WERI-Rb-1 (cell line): ENCODE data around the gene PIGA.

Experiments
- DNase-seq: peaks from one replicate; pipeline ENCODE4 v3.0.0-alpha.2; 2020
- H3K27ac ChIP-seq: fragments of 250-450 bp; sonication (Bioruptor Pico); 2 replicates; pipeline ENCODE4 v1.5.1; 2020; ENCODE audit warnings: mild to moderate bottlenecking, moderate library complexity
- H3K27me3 ChIP-seq: fragments of 250-450 bp; sonication (Bioruptor Pico); 2 replicates; pipeline ENCODE4 v1.5.1; 2021; ENCODE audit warnings: mild to moderate bottlenecking, low read depth, moderate library complexity; ENCODE audit not compliant: insufficient read depth, severe bottlenecking
- H3K36me3 ChIP-seq: fragments of 250-450 bp; sonication (Bioruptor Pico); 2 replicates; pipeline ENCODE4 v1.5.1; 2020; ENCODE audit warnings: mild to moderate bottlenecking, moderate library complexity
- H3K4me3 ChIP-seq: 2 replicates; pipeline ENCODE4 v1.5.1; 2011; ENCODE audit warnings: low read depth, mild to moderate bottlenecking, control low read depth, low read length
- H3K9me3 ChIP-seq: fragments of 250-450 bp; sonication (Bioruptor Pico); 2 replicates; pipeline ENCODE4 v1.5.1; 2021; ENCODE audit warnings: mild to moderate bottlenecking, moderate library complexity; ENCODE audit not compliant: severe bottlenecking
- TF ChIP-seq, protein P1 (sequence below): IDR thresholded peaks from 2 replicates; pipeline ENCODE4 v1.5.1; 2011; ENCODE audit warnings: low read depth, mild to moderate bottlenecking, control low read depth, inconsistent platforms, low read length

The PIGA gene

DNA sequence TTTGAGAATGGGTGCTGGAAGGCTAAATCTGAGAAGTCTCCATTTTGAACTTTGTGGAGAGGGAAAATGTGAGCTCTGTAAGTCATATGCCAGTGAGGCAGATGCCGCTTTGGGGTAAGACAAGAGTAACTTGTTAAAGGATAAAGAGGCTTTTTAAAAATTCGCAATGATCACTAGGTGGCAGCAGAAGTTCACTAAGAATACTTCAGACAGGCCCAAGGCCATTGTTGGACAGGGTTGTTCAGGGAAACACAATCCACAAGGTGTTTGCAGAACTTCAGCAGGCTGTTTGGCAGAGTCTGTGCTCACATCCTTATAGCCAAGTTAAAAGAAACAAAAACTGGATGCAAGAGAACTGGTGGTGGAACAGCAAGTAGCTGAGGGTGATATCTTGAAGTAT lies 13.7 kb upstream of the PIGA start:
- Histone ChIP-seq H3K27ac (no peak overlapping the region), H3K36me3 (no peaks in the 10 kb centered on the region), H3K9me3 (no peaks in the 10 kb centered on the region), H3K4me3 (no peak overlapping the region), H3K27me3 (peaks cover 19% of the 10 kb centered on the region)
- TF ChIP-seq, protein P1, sequence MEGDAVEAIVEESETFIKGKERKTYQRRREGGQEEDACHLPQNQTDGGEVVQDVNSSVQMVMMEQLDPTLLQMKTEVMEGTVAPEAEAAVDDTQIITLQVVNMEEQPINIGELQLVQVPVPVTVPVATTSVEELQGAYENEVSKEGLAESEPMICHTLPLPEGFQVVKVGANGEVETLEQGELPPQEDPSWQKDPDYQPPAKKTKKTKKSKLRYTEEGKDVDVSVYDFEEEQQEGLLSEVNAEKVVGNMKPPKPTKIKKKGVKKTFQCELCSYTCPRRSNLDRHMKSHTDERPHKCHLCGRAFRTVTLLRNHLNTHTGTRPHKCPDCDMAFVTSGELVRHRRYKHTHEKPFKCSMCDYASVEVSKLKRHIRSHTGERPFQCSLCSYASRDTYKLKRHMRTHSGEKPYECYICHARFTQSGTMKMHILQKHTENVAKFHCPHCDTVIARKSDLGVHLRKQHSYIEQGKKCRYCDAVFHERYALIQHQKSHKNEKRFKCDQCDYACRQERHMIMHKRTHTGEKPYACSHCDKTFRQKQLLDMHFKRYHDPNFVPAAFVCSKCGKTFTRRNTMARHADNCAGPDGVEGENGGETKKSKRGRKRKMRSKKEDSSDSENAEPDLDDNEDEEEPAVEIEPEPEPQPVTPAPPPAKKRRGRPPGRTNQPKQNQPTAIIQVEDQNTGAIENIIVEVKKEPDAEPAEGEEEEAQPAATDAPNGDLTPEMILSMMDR, result peak; percentile 46; the same call in 1 of the 2 replicates
- peak; percentile 24 for DNase-seq

DNA sequence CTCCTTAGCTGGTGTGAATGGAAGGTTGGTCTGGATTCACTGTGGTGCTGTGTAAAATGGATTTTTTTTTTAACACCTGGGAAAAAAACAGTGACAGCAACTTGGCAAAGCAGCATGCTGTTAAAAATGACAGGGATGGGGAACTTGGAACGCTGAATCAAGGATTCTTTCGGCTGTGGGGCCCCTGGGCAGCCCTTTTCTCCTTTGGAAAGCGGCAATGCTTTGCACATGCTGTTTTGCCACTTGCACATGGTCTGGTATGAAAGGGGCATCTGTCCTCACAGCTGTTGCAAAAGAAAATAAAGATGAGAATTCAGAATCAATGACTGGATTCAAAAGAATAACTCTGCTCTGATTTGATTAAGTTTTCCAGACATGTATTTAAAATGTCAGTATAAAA lies 10.7 kb upstream of the PIGA start:
- TF ChIP-seq, protein P1, result no peak
- Histone ChIP-seq H3K36me3 (no peaks in the 10 kb centered on the region), H3K27ac (no peak overlapping the region), H3K27me3 (peaks cover 11% of the 10 kb centered on the region), H3K4me3 (no peak overlapping the region), H3K9me3 (no peaks in the 10 kb centered on the region)
- DNase-seq, result no peak

DNA sequence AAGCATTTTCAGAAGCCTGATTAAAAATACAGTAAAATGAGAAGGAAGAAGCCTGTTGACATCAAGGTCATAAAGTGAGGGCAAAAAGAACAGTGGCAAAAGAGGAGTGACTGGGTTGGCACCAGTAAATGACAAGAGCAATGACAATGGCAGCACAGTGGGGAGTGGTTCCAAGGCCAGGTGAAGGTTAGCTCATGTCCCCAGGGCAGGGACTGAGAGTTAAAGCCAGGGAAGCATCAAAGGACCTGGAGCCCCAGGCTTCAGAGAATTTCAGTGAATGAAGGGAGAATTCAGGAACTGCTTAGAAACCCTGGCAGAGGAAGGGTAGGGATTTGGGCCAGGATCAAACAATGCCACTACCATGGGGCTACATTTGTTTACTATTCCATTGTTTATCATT lies 8.8 kb upstream of the PIGA start:
- Histone ChIP-seq H3K36me3 (no peaks in the 10 kb centered on the region), H3K4me3 (no peak overlapping the region), H3K9me3 (no peaks in the 10 kb centered on the region), H3K27ac (no peak overlapping the region), H3K27me3 (peaks cover 14% of the 10 kb centered on the region)
- TF ChIP-seq, protein P1, result no peak
- no peak for DNase-seq

DNA sequence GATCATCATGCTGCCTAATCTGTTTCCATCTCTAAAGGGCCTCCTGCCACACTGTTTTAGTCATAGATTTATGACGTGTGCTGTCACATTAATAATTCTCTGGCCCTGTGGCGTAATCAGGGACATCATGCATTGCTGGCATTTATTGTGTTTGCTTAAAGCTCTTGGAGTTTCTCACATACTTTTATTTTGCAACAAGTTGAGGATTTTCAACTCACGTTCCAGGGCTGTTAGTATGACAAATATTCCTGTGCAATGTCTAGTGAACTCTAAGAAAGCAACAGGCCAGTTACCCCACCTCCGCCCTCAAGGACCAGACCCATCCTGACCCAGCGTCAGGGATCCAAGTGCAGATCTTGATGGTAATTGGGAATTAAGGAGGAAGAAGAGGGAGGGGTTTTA lies 7.8 kb upstream of the PIGA start:
- H3K27ac ChIP-seq, result no peak overlapping the region
- H3K27me3 ChIP-seq, result peaks cover 7% of the 10 kb centered on the region
- TF ChIP-seq, protein P1, result no peak
- no peaks in the 10 kb centered on the region for H3K36me3 ChIP-seq
- H3K9me3 ChIP-seq, result no peaks in the 10 kb centered on the region
- H3K4me3 ChIP-seq, result no peak overlapping the region
- DNase-seq, result no peak

DNA sequence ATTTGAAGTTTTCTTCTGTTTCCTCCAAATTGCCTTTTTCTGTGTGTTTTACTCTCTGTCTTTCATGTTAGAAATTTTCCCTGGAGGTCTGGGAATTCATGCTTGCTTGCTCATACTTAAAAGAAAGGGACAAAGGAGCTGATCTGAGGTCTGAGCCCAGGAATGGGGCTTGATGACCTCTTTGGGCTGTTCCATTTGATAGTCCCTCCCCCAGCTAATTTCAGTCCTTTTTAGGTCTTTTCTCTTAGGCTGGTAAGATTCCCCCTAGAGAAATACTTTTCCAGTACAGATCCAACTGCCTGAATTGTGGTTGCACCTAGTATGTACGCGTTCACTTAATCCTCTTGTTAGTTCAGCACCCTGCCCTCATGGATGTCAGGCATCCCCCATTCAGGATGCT lies 5.5 kb upstream of the PIGA start:
- H3K27me3 ChIP-seq, result peaks cover 16% of the 10 kb centered on the region
- no peak overlapping the region for H3K4me3 ChIP-seq
- no peak overlapping the region for H3K27ac ChIP-seq
- no peaks in the 10 kb centered on the region for H3K9me3 ChIP-seq
- H3K36me3 ChIP-seq, result no peaks in the 10 kb centered on the region
- DNase-seq, result no peak
- TF ChIP-seq, protein P1, result no peak

DNA sequence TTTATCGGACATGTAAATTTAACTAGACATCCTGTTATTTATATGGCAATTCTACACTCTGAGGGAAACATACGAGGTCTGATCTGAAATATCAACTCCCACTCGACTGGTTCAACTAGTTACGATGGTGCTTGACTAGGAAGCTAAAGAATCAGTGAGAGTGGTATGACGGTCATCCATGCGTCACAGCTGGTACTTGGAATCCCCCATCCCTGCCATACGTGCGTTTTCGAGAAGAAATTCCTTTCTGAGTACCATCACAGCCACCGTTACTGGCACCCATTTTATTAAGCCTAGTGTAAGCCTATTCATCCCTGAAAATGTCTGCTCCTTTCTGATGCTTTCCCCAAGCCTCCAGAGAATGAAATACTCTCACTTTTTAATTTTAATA lies 695 bp upstream of the PIGA start:
- TF ChIP-seq, protein P1, result no peak
- Histone ChIP-seq H3K4me3 (peak overlapping the region; percentile 67), H3K27me3 (peaks cover 24% of the 10 kb centered on the region), H3K9me3 (no peaks in the 10 kb centered on the region), H3K27ac (no peak overlapping the region), H3K36me3 (no peaks in the 10 kb centered on the region; the same call in 1 of the 2 replicates)
- DNase-seq, result no peak
